Gastrocnemius medialis (tissue), 4 donors: ENCODE data around the gene ACSS2. TPM values are rescaled to one million over a fixed set of nuclear protein-coding genes. Genes with fewer than 3 reads are reported as not detected.

Source experiments
- ATAC-seq, 2 donors: fragments of 150-250 bp; one replicate each; pipeline ENCODE4 v1.9.1; 2016
- DNase-seq, 2 donors: peaks; one replicate each; pipeline ENCODE4 v3.0.0-alpha.2; 2019
- H3K27ac ChIP-seq, 4 donors: fragments of 200-600 bp; sonication (generic); 1 replicate in 1 of 4; 2 replicates in 3 of 4; pipeline ENCODE4 v1.5.1; 2016 to 2018; ENCODE audit warnings: mild to moderate bottlenecking in 2 of 4, moderate library complexity in 1 of 4
- H3K27me3 ChIP-seq, 3 donors: fragments of 200-600 bp; sonication (generic) in 2 of 3; 1 replicate in 1 of 3; 2 replicates in 2 of 3; pipeline versions ENCODE4 v1.5.1 to v1.6.0; 2016 to 2019; ENCODE audit warnings: mild to moderate bottlenecking in 1 of 3, moderate library complexity in 1 of 3
- H3K36me3 ChIP-seq, 2 donors: fragments of 200-600 bp; sonication (generic) in 1 of 2; one replicate each; pipeline ENCODE4 v1.5.1; 2017 to 2018
- H3K4me1 ChIP-seq, 2 donors: fragments of 200-600 bp; sonication (generic) in 1 of 2; one replicate each; pipeline ENCODE4 v1.5.1; 2016 to 2017; ENCODE audit warnings: mild to moderate bottlenecking in 2 of 2
- H3K4me3 ChIP-seq, 4 donors: fragments of 200-600 bp; sonication (generic) in 3 of 4; 1 replicate in 1 of 4; 2 replicates in 3 of 4; pipeline ENCODE4 v1.5.1; 2016 to 2019; ENCODE audit warnings: mild to moderate bottlenecking in 2 of 4
- H3K9me3 ChIP-seq, 3 donors: fragments of 200-600 bp; sonication (generic) in 2 of 3; 1 replicate in 1 of 3; 2 replicates in 2 of 3; pipeline ENCODE4 v1.5.1; 2016 to 2019
- POLR2A ChIP-seq, 2 donors: fragments of 450-650 bp; IDR thresholded peaks; one replicate each; pipeline ENCODE4 v1.6.1; 2017; ENCODE audit warnings: antibody characterized with exemption in 2 of 2, mild to moderate bottlenecking in 2 of 2, moderate library complexity in 2 of 2
- in situ Hi-C, 4 donors: fragments of 200-750 bp; cut with MboI; loops; one replicate each; pipeline versions ENCODE4 v1.15.0 to v1.8.0; 2017; ENCODE audit warnings: low sequenced_read_pairs in 4 of 4
- intact Hi-C: fragments of 100-400 bp; cut with DNase I; formaldehyde crosslinking; loops from one replicate; pipeline ENCODE4 v1.15.1; 2023; ENCODE audit warnings: low total_unique reads
- total RNA-seq, 4 donors: library from RNA; depleted of rRNA; stranded (reverse); fragments of >200 nt; gene quantifications; one replicate each; pipeline versions ENCODE4 v1.1.0 to v1.2.3, GENCODE V29; 2016
- TF ChIP-seq, protein P1 (sequence below), 5 experiments: fragments of 450-650 bp in 3 of 5; fragments of 200-600 bp in 2 of 5; sonication (generic) in 2 of 5; IDR thresholded peaks in 4 of 5; conservative IDR thresholded peaks in 1 of 5; 1 replicate in 4 of 5; 2 replicates in 1 of 5; pipeline ENCODE4 v1.5.1; 2016 to 2019; ENCODE audit warnings: antibody characterized with exemption in 5 of 5, mild to moderate bottlenecking in 3 of 5, moderate library complexity in 3 of 5

Gene ACSS2
- total RNA-seq, 4 donors from 2014 or later: 70.5 to 94.7 (median 88.1) TPM

DNA sequence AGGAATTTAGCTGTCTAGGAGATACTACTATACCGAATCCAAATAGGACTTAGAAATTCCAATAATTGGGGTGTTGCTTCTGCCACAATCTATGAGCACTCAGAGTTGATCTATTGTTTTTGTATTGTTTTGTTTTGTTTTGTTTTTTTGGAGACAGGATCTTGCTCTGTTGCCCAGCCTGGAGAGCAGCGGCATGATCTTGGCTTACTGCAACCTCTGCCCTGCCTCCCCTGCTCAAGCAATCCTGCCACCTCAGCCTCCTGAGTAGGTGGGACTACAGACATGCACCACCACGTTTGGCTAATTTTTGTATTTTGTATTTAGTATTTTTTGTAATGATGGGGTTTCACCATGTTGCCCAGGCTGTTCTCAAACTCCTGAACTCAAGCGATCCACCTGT, 7.4 kb downstream of the ACSS2 start:
- H3K4me3 ChIP-seq: no peak overlapping the region
- peak overlapping the region in 3 of 4 donors; percentile 46 to 66 (median 62) for H3K27ac ChIP-seq
- H3K9me3 ChIP-seq: no peaks in the 10 kb centered on the region
- DNase-seq (no peak), ATAC-seq (no peak)
- no peaks in the 10 kb centered on the region for H3K27me3 ChIP-seq
- peaks cover 0 to 35% of the 10 kb centered on the region in 2 donors for H3K36me3 ChIP-seq
- intact Hi-C loops: no loop called here
- TF ChIP-seq, protein P1, sequence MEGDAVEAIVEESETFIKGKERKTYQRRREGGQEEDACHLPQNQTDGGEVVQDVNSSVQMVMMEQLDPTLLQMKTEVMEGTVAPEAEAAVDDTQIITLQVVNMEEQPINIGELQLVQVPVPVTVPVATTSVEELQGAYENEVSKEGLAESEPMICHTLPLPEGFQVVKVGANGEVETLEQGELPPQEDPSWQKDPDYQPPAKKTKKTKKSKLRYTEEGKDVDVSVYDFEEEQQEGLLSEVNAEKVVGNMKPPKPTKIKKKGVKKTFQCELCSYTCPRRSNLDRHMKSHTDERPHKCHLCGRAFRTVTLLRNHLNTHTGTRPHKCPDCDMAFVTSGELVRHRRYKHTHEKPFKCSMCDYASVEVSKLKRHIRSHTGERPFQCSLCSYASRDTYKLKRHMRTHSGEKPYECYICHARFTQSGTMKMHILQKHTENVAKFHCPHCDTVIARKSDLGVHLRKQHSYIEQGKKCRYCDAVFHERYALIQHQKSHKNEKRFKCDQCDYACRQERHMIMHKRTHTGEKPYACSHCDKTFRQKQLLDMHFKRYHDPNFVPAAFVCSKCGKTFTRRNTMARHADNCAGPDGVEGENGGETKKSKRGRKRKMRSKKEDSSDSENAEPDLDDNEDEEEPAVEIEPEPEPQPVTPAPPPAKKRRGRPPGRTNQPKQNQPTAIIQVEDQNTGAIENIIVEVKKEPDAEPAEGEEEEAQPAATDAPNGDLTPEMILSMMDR (IDR thresholded peaks at IDR 0.05 in 4 of 5, conservative IDR thresholded peaks at IDR 0.05 in 1 of 5): no peak
- TF ChIP-seq POLR2A (IDR thresholded peaks at IDR 0.05): no peak
- in situ Hi-C loops: no loop called here
- peaks cover 35 to 46% of the 10 kb centered on the region in 2 donors for H3K4me1 ChIP-seq

DNA sequence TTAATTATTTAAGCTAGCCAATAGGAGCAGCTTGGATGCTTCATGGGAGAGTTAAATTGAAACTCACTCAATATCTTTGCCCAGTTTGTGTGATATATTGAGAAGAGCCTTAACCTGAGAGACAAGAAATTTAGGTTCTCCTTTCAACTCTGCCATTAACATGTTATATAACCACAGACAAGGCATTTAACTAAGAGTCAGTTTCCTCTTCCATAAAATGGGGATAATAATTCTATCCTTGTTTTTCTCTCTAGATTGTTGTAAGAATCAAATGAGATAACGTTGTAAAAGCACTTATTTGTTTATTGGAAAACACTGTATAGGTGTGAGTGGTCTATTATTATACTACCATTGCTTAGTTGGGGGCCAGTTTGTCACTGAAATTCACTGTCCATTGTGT, 7.8 kb downstream of the ACSS2 start:
- Histone ChIP-seq H3K27ac (peak overlapping the region; percentile 5 to 66 (median 41)), H3K4me1 (peaks cover 35 to 43% of the 10 kb centered on the region in 2 donors), H3K27me3 (no peaks in the 10 kb centered on the region), H3K4me3 (no peak overlapping the region), H3K9me3 (no peaks in the 10 kb centered on the region), H3K36me3 (peaks cover 0 to 35% of the 10 kb centered on the region in 2 donors)
- DNase-seq (no peak), ATAC-seq (no peak)
- in situ Hi-C loops (no loop called here), intact Hi-C loops (no loop called here)
- TF ChIP-seq, protein P1 (IDR thresholded peaks at IDR 0.05 in 4 of 5, conservative IDR thresholded peaks at IDR 0.05 in 1 of 5): no peak
- no peak for TF ChIP-seq POLR2A (IDR thresholded peaks at IDR 0.05)

DNA sequence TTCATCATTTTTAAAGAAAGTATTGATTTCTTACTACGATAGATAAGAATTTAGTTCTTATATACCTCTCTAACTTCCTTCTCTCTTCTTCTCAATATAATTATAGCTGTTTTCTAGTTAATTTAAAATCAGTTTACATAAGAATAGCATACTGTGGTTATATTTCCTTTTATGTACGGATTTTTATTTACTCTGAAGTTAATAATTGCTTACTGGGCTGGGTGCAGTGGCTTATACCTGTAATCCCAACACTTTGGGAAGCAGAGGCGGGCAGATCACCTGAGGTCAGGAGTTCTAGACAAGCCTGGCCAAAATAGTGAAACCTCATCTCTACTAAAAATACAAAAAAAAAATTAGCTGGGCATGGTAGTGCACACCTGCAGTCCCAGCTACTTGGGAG, 9.7 kb downstream of the ACSS2 start:
- in situ Hi-C loops (no loop called here), intact Hi-C loops (no loop called here)
- H3K27ac ChIP-seq: peak overlapping the region; percentile 11 to 79 (median 62)

DNA sequence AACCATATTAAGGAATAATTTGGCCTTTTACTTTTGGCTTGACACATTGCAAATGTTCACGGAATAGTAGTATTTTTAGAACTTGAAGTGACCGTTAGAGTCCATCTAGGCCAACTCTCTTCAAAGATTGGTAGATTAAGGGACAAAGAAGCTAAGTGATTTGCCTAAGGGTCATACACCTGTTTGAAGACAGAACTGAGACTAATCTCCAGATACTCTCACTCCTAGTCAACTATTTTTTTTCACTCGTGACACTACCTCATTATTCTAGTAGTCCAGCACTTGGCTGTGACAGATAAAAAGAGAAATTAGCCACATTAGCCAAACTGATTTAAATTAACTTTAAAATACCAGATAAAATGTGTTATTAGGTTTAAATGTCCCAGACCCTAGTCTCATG, 10.6 kb downstream of the ACSS2 start:
- intact Hi-C loops: no loop called here
- H3K4me3 ChIP-seq: no peak overlapping the region
- H3K36me3 ChIP-seq: peaks cover 0 to 35% of the 10 kb centered on the region in 2 donors
- H3K27ac ChIP-seq: peak overlapping the region; percentile 55 to 79 (median 71)
- H3K27me3 ChIP-seq: no peaks in the 10 kb centered on the region
- H3K9me3 ChIP-seq: no peaks in the 10 kb centered on the region
- no peak for DNase-seq
- no peak for ATAC-seq
- peaks cover 40 to 53% of the 10 kb centered on the region in 2 donors for H3K4me1 ChIP-seq
- in situ Hi-C loops: no loop called here
- TF ChIP-seq, protein P1 (IDR thresholded peaks at IDR 0.05 in 4 of 5, conservative IDR thresholded peaks at IDR 0.05 in 1 of 5): no peak
- no peak for TF ChIP-seq POLR2A (IDR thresholded peaks at IDR 0.05)

More for the DNA sequence above, 9.7 kb downstream of the ACSS2 start:
- H3K4me1 ChIP-seq: peaks cover 32 to 50% of the 10 kb centered on the region in 2 donors
- peaks cover 0 to 35% of the 10 kb centered on the region in 2 donors for H3K36me3 ChIP-seq
- H3K4me3 ChIP-seq: no peak overlapping the region
- no peaks in the 10 kb centered on the region for H3K9me3 ChIP-seq
- DNase-seq (no peak), ATAC-seq (no peak)
- no peak for TF ChIP-seq POLR2A (IDR thresholded peaks at IDR 0.05)
- TF ChIP-seq, protein P1 (IDR thresholded peaks at IDR 0.05 in 4 of 5, conservative IDR thresholded peaks at IDR 0.05 in 1 of 5): no peak
- no peaks in the 10 kb centered on the region for H3K27me3 ChIP-seq

DNA sequence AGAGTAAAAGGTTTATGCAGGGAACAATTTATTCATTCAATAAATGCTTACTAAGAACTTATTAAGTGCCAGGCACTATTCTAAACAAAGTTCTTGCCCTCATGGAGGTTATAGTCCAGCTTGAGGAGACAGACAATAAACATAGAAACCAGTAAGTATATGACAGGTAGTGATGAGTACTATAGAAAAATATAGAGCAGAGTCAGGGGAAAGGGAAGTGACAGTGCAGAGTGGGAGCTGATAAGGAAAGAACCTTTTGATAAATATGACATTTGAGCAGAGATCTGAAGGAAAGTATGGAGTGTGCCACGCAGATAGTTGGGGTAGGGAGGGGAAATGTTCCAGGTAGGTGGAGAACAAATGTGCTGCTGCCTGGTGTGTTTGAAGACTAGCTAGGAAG, 12.1 kb downstream of the ACSS2 start:
- ATAC-seq (no peak), DNase-seq (no peak)
- peaks cover 0 to 29% of the 10 kb centered on the region in 2 donors for H3K36me3 ChIP-seq
- no peak for TF ChIP-seq POLR2A (IDR thresholded peaks at IDR 0.05)
- TF ChIP-seq, protein P1 (IDR thresholded peaks at IDR 0.05 in 4 of 5, conservative IDR thresholded peaks at IDR 0.05 in 1 of 5): no peak
- peak overlapping the region; percentile 55 to 79 (median 71) for H3K27ac ChIP-seq
- intact Hi-C loops: no loop called here
- peaks cover 47 to 64% of the 10 kb centered on the region in 2 donors for H3K4me1 ChIP-seq
- in situ Hi-C loops: no loop called here
- no peak overlapping the region for H3K4me3 ChIP-seq
- H3K9me3 ChIP-seq: no peaks in the 10 kb centered on the region
- no peaks in the 10 kb centered on the region for H3K27me3 ChIP-seq
